GM10847 (cell line): ENCODE measurements around the gene IQSEC3.
"Not testable (repeated sequence)": the region's sequence is repeated elsewhere in the genome, so short reads cannot be mapped to it uniquely, and the experiment has no call there.

Source experiments
- POLR2A ChIP-seq: IDR thresholded peaks from 2 replicates; pipeline ENCODE4 v1.6.1; 2011; ENCODE audit not compliant: insufficient read length; ENCODE audit errors: extremely low read depth

The IQSEC3 gene

GRCh38 chr12:66428-66781 lies at the start of gene IQSEC3:
Gene IQSEC3 (plus strand): TSS chr12:66767. CDS start chr12:66883, 116 bp downstream.
- not testable (repeated sequence) for TF ChIP-seq POLR2A

- TF ChIP-seq POLR2A = no peak
These were observed 45.8 kb upstream of the IQSEC3 start for GRCh38 chr12:20757-21156.

GRCh38 chr12:21301-22189 lies 45.0 kb upstream of the IQSEC3 start:
- no peak for TF ChIP-seq POLR2A

- TF ChIP-seq POLR2A = no peak
These were observed 44.4 kb upstream of the IQSEC3 start for GRCh38 chr12:22190-22529.

- TF ChIP-seq POLR2A = no peak
These were observed 43.9 kb upstream of the IQSEC3 start for GRCh38 chr12:22530-23201.

GRCh38 chr12:53735-54730 lies 12.5 kb upstream of the IQSEC3 start:
- no peak for TF ChIP-seq POLR2A

DNA sequence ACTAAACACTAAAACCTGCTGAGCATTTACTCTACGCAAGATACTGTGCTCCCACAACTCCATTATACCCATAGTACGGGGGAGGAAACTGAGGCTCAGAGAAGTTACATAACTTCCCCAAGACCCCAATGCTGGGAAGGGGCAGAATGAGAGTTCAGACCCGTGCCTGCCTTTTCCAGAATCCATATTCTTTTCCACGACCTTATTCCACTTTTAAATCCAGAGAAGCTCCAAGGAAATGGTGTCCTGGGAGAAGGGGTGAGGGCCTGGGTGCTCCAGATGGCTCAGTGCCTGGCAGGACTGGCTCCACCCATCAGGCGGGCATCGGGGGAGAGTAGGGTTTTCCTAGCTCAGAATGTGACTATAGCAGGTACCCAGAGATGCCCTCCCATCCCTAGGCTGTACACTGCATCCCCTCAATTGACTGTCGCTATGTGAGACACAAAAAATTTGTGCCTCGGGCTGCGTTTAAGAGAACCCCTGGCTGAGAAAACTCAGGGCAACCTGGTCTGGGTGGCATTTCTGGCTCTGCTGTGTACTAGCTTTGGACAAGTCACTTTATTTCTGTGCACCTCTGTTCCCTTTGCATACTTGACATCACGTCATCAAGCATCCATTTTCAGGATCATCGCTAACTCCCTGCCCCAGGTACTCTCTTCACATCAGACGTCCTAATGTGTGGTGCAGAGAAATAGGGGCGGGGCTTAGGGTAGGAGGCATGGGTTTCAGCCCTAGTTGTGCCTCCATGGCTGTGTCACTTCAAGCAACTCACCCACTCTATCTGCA lies 11.6 kb upstream of the IQSEC3 start:
- no peak for TF ChIP-seq POLR2A

DNA sequence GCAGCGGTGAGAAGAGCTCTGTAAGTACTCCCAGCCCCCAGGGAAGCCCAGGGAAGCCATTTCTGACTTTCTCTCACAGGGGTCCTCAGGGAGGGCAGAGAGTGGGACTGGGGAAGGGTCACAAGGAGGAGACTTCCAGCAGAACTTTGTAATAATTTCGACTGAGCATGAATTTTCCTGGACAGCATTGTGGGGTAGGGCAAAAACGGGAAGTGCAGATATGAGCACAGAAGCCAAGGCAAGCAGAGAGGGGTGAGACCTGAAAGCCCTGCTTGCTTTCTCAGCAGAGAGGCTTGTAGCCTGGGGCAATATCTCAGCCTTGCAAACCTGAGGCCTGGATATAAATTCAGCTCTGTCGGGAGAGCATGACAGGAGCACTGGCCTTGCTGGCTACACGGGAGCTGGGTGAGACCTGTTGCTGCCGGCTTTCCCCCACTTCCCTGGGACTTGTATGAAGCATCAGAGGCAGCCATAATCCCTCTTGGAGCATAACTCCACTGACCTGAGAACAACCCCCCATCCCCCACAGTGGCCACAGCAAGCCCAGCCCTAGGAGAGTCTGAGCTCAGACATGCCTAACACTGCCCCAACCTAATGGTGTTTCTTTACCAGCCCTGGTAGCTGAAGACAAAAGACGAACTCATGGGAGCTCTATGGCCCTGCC lies 9.8 kb upstream of the IQSEC3 start:
- no peak for TF ChIP-seq POLR2A

DNA sequence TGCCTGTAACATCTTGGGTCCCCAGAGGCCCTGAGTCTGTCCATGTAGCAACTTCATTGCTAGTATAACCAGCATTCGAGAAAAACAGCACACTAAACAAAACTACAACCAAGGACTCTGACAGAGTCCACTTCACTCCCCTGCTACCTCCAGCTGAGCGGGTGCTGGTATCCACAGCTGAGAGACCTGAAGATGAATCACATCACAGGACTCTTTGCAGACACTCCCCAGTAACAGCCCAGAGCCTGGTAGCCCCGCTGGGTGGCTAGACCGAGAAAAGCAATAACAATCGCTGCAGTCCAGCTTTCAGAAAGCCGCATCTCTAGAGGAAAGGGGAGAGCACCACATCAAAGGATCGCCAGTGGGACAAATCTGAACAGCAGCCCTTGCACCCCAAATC lies 9.0 kb upstream of the IQSEC3 start:
- TF ChIP-seq POLR2A = no peak

- no peak for TF ChIP-seq POLR2A
These were observed 7.7 kb upstream of the IQSEC3 start for GRCh38 chr12:58832-59231.

DNA sequence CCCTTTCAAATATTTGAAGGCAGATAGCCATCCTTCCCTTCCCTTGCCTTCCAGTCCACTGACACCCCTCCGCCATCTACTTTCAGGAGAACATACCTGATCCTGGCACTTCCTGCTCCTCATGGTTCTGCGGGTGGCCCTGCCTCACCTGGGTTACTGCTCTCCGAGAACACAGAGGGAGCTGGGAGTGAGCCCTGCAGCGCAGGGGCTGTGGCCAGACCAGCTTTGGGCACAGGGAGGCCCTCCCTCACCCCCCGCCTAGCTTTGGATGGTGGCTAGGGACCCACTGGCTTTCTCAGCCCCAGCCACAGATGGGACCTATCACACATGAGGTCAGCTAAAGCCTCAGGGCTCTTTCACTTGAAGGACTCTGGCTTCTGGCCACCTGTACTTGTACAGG lies 12.4 kb downstream of the IQSEC3 start:
- no peak for TF ChIP-seq POLR2A

- TF ChIP-seq POLR2A = no peak
These were observed 14.2 kb downstream of the IQSEC3 start for GRCh38 chr12:80681-81190.

DNA sequence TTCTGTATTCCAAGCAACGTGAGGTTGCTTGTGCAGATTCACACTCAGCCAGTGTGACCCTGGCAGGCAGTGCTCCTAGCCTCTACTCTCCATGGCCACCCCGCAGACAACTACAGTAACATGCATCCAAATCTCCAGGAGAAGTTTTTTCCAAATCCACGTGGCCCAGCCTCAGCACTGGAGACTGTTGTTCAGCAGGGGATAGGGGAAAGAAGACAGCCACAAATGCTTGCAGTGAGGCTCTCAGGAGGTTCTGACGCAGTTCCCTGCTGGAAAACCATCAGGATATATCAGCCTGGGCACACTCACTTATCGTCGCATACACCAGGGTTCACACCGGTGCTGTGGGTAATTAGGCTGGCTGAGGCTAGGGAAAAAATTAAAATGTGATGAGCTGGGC lies 16.2 kb downstream of the IQSEC3 start:
- no peak for TF ChIP-seq POLR2A

DNA sequence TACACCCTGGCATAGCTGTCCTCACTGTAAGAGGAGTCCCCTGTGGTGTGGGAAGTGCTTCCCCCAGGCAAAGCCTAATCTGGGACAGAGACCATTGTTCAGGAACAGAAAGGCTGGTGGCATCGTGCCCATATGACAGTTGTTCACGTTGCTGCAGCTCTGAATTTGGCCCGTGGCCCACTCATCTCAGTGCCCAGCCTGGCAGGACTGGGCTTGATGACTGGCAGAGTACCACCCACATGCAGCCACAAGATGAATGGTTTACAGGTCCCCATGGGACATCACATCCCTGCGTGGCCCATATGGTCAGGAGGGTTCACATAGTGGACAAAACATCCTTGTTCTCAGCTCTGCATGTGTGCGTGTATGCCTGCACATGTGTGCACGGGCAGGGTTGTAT lies 17.5 kb downstream of the IQSEC3 start:
- TF ChIP-seq POLR2A = no peak
